Measurements from ENCODE around the gene LIX1L. TPM values are rescaled to one million over a fixed set of nuclear protein-coding genes. Genes with fewer than 3 reads are reported as not detected.

Gene LIX1L
- total and polyA plus RNA-seq, 9 donors = 28.7 to 102 (median 69.4) TPM

DNA sequence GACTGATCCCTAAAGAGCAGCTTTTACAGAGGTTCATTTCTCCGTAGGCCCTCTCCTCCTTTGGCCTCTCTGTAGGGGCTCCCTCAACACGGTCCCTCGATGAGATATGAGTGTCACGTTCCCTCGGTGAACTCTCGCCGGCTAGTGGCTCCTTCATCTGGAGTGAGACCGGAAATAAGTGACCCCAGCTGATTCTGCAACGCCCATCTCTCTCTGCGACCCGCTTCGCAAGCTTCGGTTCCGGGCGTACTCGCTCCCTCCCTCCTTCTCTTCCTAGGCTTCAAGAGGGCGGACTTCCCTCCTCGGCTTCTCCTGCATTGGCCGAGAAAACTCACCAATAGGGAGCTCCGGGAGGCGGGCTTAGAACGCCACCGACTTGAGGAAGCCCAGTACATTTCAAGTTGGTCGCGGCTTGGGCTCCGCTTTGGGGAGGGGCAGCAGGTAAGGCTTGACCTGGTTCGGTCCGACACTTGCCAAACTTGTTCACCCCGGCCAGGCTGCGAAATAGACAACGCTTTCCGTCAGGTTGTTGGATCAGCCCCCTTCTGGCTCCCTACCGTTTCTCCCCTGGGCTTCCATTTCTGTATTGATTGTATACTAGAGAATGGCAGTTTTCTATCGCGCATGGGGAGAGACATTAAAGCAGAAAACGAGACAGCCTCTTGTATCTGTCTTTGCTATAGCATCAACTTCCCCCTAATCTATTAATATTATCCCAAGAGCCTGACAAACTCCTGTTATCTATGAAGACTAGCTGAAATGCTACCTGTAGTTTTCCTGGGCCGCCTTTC lies 6.7 kb upstream of the LIX1L start, which contains the start of the genes ANKRD34A and POLR3GL:
ANKRD34A (minus strand) TSS at position 248 of the 791 bp plus-strand sequence. CDS start 2,816 bp downstream, outside the sequence.
POLR3GL (plus strand) TSS at position 363 of the 791 bp plus-strand sequence. CDS start 10,176 bp downstream, outside the sequence.
- DNase-seq = peak; percentile 93 to 96 (median 95)
- 0 to 1% (median 0%) methylated on average over 37 of the region's 37 CpGs for WGBS, 3 donors
- intact Hi-C loops (cut with DNase I) = loop anchor here in 3 of 4 donors (5.0 kb wide), 2 partner anchors 37 to 47 kb away; partner anchors contain the start of genes PEX11B (in 2 of the 3) and RBM8A (in 1 of the 3)

DNA sequence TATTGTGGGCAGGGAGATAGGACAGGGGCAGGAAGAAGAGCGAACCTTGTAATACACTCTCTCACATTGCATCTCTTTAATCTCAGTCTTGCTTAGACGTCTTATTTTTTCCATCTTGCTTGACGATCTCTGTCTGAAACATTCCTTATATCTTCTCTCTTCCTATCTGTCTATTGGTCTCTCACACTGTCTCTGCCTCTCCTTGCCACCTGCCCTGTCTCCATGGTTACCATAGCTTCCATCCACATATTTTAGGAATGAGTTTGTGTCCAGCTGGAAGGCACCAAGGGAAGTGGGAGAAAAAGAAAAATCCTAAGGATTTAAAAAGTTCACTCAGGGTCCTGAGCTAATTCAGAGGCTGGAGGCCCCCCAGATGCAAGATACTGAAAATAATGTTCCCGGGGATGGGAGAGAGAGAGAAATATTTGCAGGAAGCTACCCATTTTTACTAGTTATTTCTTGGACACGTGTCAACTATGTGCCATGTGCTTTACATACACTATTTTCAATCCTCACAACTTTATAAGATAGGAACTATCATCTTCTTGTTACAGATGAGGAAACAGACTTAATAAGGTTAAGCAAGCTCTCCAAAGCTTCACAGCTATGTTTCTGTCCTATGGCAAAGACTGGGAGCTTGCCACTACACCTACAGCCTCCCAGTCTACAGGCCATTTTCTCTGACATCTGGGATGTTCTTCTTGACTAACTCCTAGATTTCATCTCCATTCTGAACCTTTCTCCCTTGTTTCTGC lies 5.6 kb upstream of the LIX1L start:
- WGBS, 3 donors = 14 to 19% (median 17%) methylated on average over 5 of the region's 5 CpGs
- Histone ChIP-seq H3K4me3 (peak overlapping the region; percentile 43), H3K27ac (peak overlapping the region; percentile 59 to 87), H3K27me3 (no peaks in the 10 kb centered on the region), H3K9me3 (no peaks in the 10 kb centered on the region), H3K4me1 (ENCODE audit: insufficient read depth) (peaks cover 1% of the 10 kb centered on the region), H3K36me3 (no peaks in the 10 kb centered on the region)
- DNase-seq = no peak
- intact Hi-C loops (cut with DNase I) = loop anchor here in 3 of 4 donors (5.0 kb wide), 2 partner anchors 36 to 46 kb away; partner anchors contain the start of genes PEX11B (in 2 of the 3) and RBM8A (in 1 of the 3)
- TF ChIP-seq, protein P1, sequence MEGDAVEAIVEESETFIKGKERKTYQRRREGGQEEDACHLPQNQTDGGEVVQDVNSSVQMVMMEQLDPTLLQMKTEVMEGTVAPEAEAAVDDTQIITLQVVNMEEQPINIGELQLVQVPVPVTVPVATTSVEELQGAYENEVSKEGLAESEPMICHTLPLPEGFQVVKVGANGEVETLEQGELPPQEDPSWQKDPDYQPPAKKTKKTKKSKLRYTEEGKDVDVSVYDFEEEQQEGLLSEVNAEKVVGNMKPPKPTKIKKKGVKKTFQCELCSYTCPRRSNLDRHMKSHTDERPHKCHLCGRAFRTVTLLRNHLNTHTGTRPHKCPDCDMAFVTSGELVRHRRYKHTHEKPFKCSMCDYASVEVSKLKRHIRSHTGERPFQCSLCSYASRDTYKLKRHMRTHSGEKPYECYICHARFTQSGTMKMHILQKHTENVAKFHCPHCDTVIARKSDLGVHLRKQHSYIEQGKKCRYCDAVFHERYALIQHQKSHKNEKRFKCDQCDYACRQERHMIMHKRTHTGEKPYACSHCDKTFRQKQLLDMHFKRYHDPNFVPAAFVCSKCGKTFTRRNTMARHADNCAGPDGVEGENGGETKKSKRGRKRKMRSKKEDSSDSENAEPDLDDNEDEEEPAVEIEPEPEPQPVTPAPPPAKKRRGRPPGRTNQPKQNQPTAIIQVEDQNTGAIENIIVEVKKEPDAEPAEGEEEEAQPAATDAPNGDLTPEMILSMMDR (IDR thresholded peaks at IDR 0.05) = no peak
- no peak for TF ChIP-seq EP300 (IDR thresholded peaks at IDR 0.05)
- no peak for TF ChIP-seq POLR2A (IDR thresholded peaks at IDR 0.05)

More for the DNA sequence above, 6.7 kb upstream of the LIX1L start, which contains the start of the genes ANKRD34A and POLR3GL:
- Histone ChIP-seq H3K4me1 (ENCODE audit: insufficient read depth) (peaks cover 1% of the 10 kb centered on the region), H3K9me3 (no peaks in the 10 kb centered on the region), H3K27ac (peak within 1 kb of the TSS; percentile 59 to 87), H3K36me3 (no peaks in the 10 kb centered on the region), H3K27me3 (no peaks in the 10 kb centered on the region), H3K4me3 (peak within 1 kb of the TSS; percentile 43)
- TF ChIP-seq, protein P1 (IDR thresholded peaks at IDR 0.05) = no peak
- no peak for TF ChIP-seq EP300 (IDR thresholded peaks at IDR 0.05)
- peak; percentile 92 for TF ChIP-seq POLR2A (IDR thresholded peaks at IDR 0.05)

DNA sequence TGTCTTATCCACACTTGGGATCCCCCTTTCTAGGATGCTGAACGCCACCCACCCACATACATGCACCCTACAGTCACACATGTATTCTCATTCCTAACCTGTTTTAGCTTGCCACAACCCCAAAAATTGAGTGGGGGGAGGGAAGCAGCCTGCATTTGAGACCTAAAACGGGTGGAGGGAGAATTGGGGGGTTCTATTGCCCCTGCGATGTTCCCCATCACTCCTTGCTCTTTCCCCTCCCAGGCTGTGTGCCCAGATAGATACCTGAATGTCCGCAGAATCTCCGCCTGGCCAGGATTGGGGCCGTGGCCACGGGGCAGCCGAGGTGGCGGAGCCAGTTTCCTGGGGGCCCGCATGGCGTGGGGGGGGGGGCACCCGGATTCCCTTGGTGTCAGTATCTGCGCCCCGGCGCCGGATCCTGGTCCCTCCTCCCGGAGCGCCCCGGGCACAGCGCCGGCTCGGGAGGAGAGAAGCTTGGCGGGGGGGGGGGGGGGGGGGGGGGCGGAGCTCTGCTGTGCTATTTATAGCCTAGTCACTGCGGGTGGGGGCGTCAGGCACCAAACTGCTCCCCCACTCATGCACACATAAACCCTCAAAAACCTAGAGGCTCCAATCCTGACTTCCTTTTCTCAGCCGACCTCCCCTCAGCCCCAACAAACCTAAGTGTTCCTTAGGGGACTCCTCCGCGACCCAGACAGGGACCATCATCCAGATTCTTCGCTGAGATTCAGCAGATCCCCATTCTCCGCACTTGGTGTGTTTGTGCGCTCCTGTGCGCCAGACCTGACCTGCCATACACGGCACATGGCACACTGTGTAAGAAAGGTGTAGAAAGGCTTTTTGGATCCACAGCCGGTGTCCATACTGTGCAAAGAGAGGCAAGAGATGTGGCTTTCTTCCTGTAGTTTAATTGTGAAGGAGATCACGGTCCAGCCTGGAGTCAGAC lies 4.6 kb upstream of the LIX1L start:
- peak overlapping the region; percentile 87 to 91 for H3K27ac ChIP-seq
- intact Hi-C loops (cut with DNase I) = loop anchor here in 3 of 4 donors (5.0 kb wide), 2 partner anchors 35 to 45 kb away; partner anchors contain the start of genes PEX11B (in 2 of the 3) and RBM8A (in 1 of the 3)
- peak overlapping the region; percentile 58 for H3K4me3 ChIP-seq
- WGBS, 3 donors = 2 to 3% (median 3%) methylated on average over 25 to 36 of the region's 36 CpGs
- no peaks in the 10 kb centered on the region for H3K27me3 ChIP-seq
- DNase-seq = peak; percentile 72 to 79 (median 78)
- H3K9me3 ChIP-seq = no peaks in the 10 kb centered on the region
- no peaks in the 10 kb centered on the region for H3K36me3 ChIP-seq
- H3K4me1 ChIP-seq (ENCODE audit: insufficient read depth) = peaks cover 1% of the 10 kb centered on the region
- TF ChIP-seq POLR2A (IDR thresholded peaks at IDR 0.05) = no peak
- TF ChIP-seq, protein P1 (IDR thresholded peaks at IDR 0.05) = no peak
- no peak for TF ChIP-seq EP300 (IDR thresholded peaks at IDR 0.05)
